LNCaP clone FGC (cell line): ENCODE measurements around the gene MRI1.

Source experiments
- DNase-seq: peaks from one replicate; pipeline ENCODE4 v3.0.0-alpha.2; 2011; ENCODE audit warnings: low read depth
- H3K4me3 ChIP-seq: 2 replicates; pipeline ENCODE4 v1.5.1; 2011; ENCODE audit warnings: mild to moderate bottlenecking, low read depth, low read length, control low read depth
- TF ChIP-seq, protein P1 (sequence below): IDR thresholded peaks from 2 replicates; pipeline ENCODE4 v1.5.1; 2012; ENCODE audit warnings: mild to moderate bottlenecking; ENCODE audit not compliant: control insufficient read depth, insufficient read depth; ENCODE audit errors: extremely low read depth

The MRI1 gene

DNA sequence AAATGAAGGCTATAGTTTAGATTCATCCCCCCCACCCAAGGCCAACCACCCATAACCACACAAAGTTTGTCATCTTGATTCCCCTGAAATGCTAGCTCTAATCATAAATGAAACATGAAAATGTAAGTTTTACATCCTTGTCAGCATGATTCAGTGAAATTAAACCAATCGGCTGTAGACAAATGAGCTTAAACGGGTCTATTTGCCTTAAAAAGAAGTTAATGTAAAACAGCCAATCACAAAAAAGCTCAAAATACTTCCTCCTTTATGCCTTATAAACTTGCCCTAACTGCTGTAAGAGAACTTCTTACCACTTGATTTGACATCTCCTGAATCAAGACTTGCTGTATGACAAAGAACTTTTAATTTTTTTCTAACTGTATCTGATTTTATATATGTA, 34.5 kb upstream of the MRI1 start:
- no peak overlapping the region for H3K4me3 ChIP-seq
- DNase-seq = no peak
- TF ChIP-seq, protein P1, sequence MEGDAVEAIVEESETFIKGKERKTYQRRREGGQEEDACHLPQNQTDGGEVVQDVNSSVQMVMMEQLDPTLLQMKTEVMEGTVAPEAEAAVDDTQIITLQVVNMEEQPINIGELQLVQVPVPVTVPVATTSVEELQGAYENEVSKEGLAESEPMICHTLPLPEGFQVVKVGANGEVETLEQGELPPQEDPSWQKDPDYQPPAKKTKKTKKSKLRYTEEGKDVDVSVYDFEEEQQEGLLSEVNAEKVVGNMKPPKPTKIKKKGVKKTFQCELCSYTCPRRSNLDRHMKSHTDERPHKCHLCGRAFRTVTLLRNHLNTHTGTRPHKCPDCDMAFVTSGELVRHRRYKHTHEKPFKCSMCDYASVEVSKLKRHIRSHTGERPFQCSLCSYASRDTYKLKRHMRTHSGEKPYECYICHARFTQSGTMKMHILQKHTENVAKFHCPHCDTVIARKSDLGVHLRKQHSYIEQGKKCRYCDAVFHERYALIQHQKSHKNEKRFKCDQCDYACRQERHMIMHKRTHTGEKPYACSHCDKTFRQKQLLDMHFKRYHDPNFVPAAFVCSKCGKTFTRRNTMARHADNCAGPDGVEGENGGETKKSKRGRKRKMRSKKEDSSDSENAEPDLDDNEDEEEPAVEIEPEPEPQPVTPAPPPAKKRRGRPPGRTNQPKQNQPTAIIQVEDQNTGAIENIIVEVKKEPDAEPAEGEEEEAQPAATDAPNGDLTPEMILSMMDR = no peak

DNA sequence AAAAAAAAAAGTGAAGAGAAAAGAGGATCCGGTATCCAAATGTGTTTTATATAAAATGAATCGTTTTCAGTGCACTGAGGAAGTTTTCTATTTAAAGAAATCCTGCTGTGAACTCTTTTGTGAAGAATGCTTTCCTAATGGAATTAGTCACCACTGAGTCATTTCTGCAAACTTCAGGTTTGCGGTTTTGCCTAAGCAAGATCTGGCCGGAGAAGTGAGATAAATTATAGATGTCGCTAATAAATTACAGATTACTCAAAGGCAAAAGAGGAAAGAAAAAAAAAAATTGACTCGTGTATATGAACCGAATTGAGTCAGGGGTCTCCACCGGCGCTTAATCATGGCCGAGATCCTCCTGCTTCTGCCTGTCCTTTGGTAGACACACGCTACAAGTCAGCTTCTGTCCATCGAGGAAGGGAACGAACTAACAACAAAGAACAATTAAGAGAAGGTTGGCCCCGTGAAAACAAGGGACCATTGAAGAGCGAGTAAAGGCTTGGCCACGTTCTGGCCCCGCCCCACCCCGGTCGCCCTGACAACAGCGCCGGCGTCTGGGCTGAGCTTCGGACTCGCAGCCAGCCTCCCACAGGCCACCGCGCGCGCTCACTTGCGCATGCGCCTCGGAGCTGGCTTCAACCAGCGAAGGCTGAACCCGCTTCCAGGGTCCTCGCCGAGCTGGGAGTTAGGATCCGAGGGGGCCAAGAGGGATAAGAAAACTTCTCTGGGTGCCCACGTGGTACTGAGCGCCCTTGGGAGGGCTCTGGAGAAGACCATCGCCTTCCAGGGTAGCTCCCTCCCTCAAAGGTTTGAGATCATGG, 33.0 kb upstream of the MRI1 start:
- TF ChIP-seq, protein P1 = no peak
- peak overlapping the region; percentile 80 for H3K4me3 ChIP-seq
- peak; percentile 83 for DNase-seq

- no peak for DNase-seq
- TF ChIP-seq, protein P1 = no peak
- peak overlapping the region; percentile 80 for H3K4me3 ChIP-seq
These were observed 32.0 kb upstream of the MRI1 start for GRCh38 chr19:13732337-13732736.

DNA sequence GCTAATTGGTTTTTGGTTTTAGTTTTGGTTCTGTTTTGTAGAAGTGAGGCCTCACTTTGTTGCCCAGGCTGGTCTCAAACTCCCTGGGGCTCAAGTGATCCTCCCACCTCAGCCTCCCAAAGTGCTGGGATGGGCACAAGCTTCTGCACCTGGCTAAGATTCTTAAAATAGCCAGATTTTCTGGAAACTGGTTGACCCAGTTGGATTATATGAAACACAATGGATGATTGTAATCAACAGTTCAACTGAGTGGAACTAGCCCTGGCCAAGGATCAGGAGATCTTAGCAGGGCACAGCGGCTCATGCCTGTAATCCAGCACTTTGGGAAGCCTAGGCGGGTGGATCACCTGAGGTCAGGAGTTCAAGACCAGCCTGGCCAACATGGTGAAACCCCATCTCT, 29.6 kb upstream of the MRI1 start:
- TF ChIP-seq, protein P1 = no peak
- no peak for DNase-seq
- H3K4me3 ChIP-seq = no peak overlapping the region

DNA sequence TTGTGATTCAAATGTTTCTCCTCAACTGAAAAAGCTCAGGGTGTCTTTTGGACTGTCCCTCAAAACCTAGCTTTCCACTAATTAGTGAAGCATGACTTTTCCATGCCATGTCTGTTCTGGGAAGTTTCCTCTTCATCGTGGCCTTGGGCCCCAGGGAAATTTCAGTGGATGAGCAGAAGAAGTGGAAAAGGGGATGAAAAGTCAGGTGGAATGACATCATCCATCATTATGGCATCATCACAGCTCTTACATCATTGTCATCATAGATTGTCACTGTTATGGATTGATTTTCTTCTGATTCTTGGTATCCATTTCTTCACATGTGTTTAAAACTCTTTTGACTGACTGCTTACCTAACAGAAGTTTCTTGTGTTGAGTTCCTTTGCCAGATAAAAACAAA, 26.2 kb upstream of the MRI1 start:
- no peak overlapping the region for H3K4me3 ChIP-seq
- no peak for DNase-seq
- TF ChIP-seq, protein P1 = no peak

DNA sequence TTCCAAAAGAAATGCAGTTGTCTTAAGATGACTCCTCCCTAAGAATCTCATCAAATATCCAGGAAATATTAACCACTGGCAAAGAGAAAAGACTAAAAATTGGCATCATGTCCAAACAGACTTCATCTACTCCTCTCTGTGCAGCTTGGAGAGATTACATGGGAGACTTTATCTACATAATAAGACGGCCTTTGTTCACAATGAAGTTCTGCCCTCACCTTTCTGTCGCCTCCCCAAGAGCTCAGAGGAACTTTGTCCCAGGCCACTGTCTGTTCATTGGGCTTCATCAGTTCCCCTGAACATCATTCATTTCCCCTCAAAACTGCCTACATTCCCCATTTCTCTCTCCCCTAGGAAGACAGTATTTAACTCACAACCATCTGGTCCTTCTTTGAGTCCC, 22.4 kb upstream of the MRI1 start:
- TF ChIP-seq, protein P1 = no peak
- H3K4me3 ChIP-seq = no peak overlapping the region
- DNase-seq = no peak

- H3K4me3 ChIP-seq = no peak overlapping the region
- TF ChIP-seq, protein P1 = no peak
- DNase-seq = no peak
These were observed 21.6 kb upstream of the MRI1 start for GRCh38 chr19:13742756-13743155.
